ENCODE results near the gene ASTN2. TPM values are rescaled to one million over a fixed set of nuclear protein-coding genes. Genes with fewer than 3 reads are reported as not detected.

ASTN2 gene
- total and polyA plus RNA-seq, 12 donors, result 1.9 to 11.1 (median 4.0) TPM

- 24 to 35% methylated on average over 3 of the region's 3 CpGs for WGBS, 2 donors
- H3K9me3 ChIP-seq, result no peaks in the 10 kb centered on the region
- no peak for TF ChIP-seq CTCF (IDR thresholded peaks at IDR 0.05)
- no peaks in the 10 kb centered on the region for H3K36me3 ChIP-seq
- H3K4me3 ChIP-seq, result no peak overlapping the region
- no peak overlapping the region for H3K27ac ChIP-seq
- intact Hi-C loops (cut with DNase I), result no loop called here
- peaks cover 0 to 15% (median 0%) of the 10 kb centered on the region in 7 donors for H3K27me3 ChIP-seq
- DNase-seq, result no peak
- H3K4me1 ChIP-seq, result no peaks in the 10 kb centered on the region
- ATAC-seq, result no peak
Measured at GRCh38 chr9:117323390-117323789, 91.5 kb downstream of the ASTN2 start.

GRCh38 chr9:117317192-117317591 lies 97.7 kb downstream of the ASTN2 start:
- Histone ChIP-seq H3K36me3 (no peaks in the 10 kb centered on the region), H3K4me3 (no peak overlapping the region), H3K9me3 (no peaks in the 10 kb centered on the region), H3K27me3 (peaks cover 0 to 3% (median 0%) of the 10 kb centered on the region in 7 donors), H3K27ac (no peak overlapping the region), H3K4me1 (no peaks in the 10 kb centered on the region)
- DNase-seq (no peak), ATAC-seq (no peak)
- TF ChIP-seq CTCF (IDR thresholded peaks at IDR 0.05), result no peak
- 49 to 61% methylated on average over 2 of the region's 2 CpGs for WGBS, 2 donors
- intact Hi-C loops (cut with DNase I), result no loop called here

GRCh38 chr9:117315236-117315635 lies 99.6 kb downstream of the ASTN2 start:
- WGBS, 2 donors, result 66 to 87% methylated on average over 3 of the region's 3 CpGs
- no peak for ATAC-seq
- no peak for TF ChIP-seq CTCF (IDR thresholded peaks at IDR 0.05)

GRCh38 chr9:117313989-117314388 lies 100.9 kb downstream of the ASTN2 start:
- Histone ChIP-seq H3K36me3 (no peaks in the 10 kb centered on the region), H3K27ac (no peak overlapping the region), H3K27me3 (peaks cover 0 to 9% (median 0%) of the 10 kb centered on the region in 7 donors), H3K4me1 (no peaks in the 10 kb centered on the region), H3K9me3 (no peaks in the 10 kb centered on the region), H3K4me3 (no peak overlapping the region)
- no peak for DNase-seq
- TF ChIP-seq CTCF (IDR thresholded peaks at IDR 0.05), result no peak
- ATAC-seq, result no peak
- 56 to 62% methylated on average over 2 of the region's 2 CpGs for whole genome bisulfite sequencing, 2 donors
- intact Hi-C loops (cut with DNase I), result no loop called here

More at GRCh38 chr9:117315236-117315635, 99.6 kb downstream of the ASTN2 start:
- intact Hi-C loops (cut with DNase I), result no loop called here
- no peak for DNase-seq
- H3K9me3 ChIP-seq, result no peaks in the 10 kb centered on the region
- H3K4me1 ChIP-seq, result no peaks in the 10 kb centered on the region
- no peaks in the 10 kb centered on the region for H3K36me3 ChIP-seq
- H3K27me3 ChIP-seq, result peaks cover 0 to 4% (median 0%) of the 10 kb centered on the region in 7 donors
- H3K4me3 ChIP-seq, result no peak overlapping the region
- H3K27ac ChIP-seq, result no peak overlapping the region
